ENCODE measurements around the gene RPL3.
"Not testable (repeated sequence)": the region's sequence is repeated elsewhere in the genome, so short reads cannot be mapped to it uniquely, and the experiment has no call there.

RPL3 gene

GRCh38 chr22:39319284-39320022 lies at the start of gene RPL3:
RPL3 (minus strand) TSS chr22:39319623; CDS start chr22:39319597, 26 bp downstream.
- peak; percentile 92 for DNase-seq

- DNase-seq = no peak
Observed at GRCh38 chr22:39369186-39369585, 49.8 kb upstream of the RPL3 start.

GRCh38 chr22:39368461-39368911 lies 49.1 kb upstream of the RPL3 start:
- no peak for DNase-seq

GRCh38 chr22:39367035-39367434 lies 47.6 kb upstream of the RPL3 start:
- no peak for DNase-seq

- no peak for DNase-seq
Observed at GRCh38 chr22:39365492-39365780, 46.0 kb upstream of the RPL3 start.

- no peak for DNase-seq
Observed at GRCh38 chr22:39364714-39365491, 45.5 kb upstream of the RPL3 start.

- DNase-seq = no peak
Observed at GRCh38 chr22:39363751-39364515, 44.5 kb upstream of the RPL3 start.

- DNase-seq = no peak
Observed at GRCh38 chr22:39362932-39363331, 43.5 kb upstream of the RPL3 start.

GRCh38 chr22:39362271-39362670 lies 42.8 kb upstream of the RPL3 start:
- no peak for DNase-seq

- DNase-seq = no peak
Observed at GRCh38 chr22:39361496-39361895, 42.1 kb upstream of the RPL3 start.

GRCh38 chr22:39360674-39361413 lies 41.4 kb upstream of the RPL3 start:
- DNase-seq = no peak

- DNase-seq = no peak
Observed at GRCh38 chr22:39360242-39360641, 40.8 kb upstream of the RPL3 start.

GRCh38 chr22:39359659-39360195 lies 40.3 kb upstream of the RPL3 start:
- DNase-seq = no peak

- not testable (repeated sequence) for DNase-seq
Observed at GRCh38 chr22:39358197-39358596, 38.8 kb upstream of the RPL3 start.

GRCh38 chr22:39357110-39358108 lies 38.0 kb upstream of the RPL3 start:
- DNase-seq = not testable (repeated sequence)

GRCh38 chr22:39356464-39356863 lies 37.0 kb upstream of the RPL3 start:
- DNase-seq = no peak

- not testable (repeated sequence) for DNase-seq
Observed at GRCh38 chr22:39355805-39356204, 36.4 kb upstream of the RPL3 start.

GRCh38 chr22:39355080-39355479 lies 35.7 kb upstream of the RPL3 start:
- no peak for DNase-seq

GRCh38 chr22:39353346-39353745 lies 33.9 kb upstream of the RPL3 start:
- no peak for DNase-seq

GRCh38 chr22:39352306-39352891 lies 33.0 kb upstream of the RPL3 start:
- DNase-seq = no peak

GRCh38 chr22:39351689-39352214 lies 32.3 kb upstream of the RPL3 start:
- DNase-seq = no peak
